NCI-H82 treated with DMSO at 0.1 percent for 48 hours (cell line): ENCODE results near the gene SPATA22.
"Not testable (repeated sequence)": the region's sequence is repeated elsewhere in the genome, so short reads cannot be mapped to it uniquely, and the experiment has no call there.

ENCODE experiments used
- DNase-seq: peaks from one replicate; lab custom pipeline; 2025; ENCODE audit not compliant: unreplicated experiment; lab: John Stamatoyannopoulos, UW

SPATA22 gene

DNA sequence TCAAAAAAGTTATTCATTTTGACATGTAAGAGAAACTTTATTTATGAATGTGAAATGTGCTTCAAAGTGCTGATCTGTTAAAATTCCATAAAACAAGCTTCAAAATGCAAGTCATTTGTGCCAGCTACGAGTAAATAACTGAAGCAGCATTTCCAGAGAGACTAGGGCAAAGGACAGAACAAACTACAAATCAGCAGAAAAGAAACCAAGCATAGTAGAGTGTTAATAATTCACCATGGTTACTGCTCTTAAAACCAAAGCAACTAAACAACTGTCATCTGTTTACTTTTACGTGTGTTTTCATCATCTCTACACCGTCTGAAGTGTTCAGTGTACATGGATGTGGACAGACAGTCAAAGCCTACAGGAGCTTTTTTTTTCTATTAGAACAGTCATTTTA lies 2.6 kb upstream of the SPATA22 start:
- DNase-seq, result no peak

DNA sequence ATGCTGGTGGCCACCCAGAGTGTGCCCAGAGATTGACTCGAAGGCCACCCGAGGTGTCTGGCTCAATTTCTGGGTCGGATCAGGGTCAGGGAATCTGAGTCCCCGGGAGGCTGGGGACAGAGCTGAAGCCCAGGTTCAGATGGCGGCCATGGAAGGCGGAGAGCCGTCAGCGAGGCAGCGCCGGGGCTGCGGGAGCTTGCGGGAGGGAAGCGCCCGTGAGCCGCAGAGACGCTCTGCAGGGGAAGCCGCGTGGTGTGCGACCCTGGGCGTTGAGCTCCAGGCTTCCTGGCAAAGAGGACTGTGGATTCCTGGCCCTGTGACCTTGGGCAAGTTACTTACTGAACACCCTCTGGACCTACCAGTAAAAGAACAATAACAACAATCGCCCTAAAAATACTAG lies 518 bp upstream of the SPATA22 start:
- DNase-seq, result no peak

DNA sequence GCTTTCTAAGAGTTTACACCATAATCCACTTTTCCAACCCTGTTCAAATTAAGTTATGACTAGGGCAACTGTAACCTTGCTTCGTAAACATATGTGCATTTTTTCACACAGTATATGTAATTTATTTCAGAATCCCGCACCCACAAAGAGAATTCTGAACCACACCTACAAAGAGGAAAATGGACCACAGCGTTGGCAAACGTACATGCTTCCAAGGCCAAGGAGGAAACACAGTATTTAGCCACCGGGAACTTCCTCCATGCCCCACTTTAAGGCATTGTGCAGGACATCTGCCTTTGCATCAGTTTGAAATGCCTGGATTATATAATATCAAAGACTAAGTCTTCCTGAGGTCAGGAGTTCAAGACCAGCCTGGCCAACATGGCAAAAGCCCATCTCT lies 2.1 kb downstream of the SPATA22 start:
- no peak for DNase-seq

DNA sequence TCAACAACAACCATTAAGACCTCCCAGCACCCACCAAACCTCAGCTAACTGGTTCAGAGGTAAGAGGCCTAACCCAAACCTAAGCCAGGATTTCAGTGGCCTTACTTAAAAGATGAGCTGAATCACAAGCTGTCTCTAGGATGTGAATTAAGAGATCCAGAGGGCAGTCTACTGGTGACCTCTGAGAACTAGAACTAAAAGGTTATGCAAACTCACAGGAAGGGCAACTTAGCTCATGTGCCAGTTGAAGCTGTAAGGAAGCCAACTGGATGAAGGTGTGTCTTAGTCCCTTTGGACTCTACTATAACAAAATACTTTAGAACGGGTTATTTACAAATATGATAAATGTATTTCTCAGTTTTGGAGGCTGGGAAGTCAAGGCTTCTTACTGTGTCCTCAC lies 5.3 kb downstream of the SPATA22 start:
- DNase-seq, result peak; percentile 89

DNA sequence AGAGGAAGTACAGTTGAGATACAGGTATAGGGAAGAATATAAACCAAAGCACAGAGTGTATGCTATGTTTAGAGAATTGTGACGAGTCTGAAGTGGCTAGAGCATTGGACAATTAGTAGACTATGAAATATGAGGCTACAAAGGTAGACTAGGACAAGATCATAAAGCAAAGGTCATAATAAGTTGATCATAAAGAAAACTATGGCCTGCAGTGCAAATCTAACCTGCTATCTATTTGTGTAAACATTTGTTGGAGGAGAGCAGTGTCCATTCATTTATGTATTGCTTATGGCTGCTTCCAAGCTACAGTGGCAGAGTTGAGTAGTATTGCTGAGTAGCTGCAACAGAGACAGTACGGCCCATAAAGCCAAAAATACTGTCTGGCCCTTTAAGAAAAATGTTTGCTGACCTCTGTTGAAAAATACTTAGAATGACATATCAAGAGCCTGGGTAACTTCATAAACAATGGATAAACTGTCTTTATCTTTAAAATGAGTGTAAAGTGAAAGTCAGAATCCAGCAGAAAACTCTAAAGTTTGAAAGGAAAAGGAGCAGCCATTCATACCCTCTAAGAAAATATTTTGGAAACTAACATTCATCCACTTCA lies 23.5 kb downstream of the SPATA22 start:
- DNase-seq, result no peak

DNA sequence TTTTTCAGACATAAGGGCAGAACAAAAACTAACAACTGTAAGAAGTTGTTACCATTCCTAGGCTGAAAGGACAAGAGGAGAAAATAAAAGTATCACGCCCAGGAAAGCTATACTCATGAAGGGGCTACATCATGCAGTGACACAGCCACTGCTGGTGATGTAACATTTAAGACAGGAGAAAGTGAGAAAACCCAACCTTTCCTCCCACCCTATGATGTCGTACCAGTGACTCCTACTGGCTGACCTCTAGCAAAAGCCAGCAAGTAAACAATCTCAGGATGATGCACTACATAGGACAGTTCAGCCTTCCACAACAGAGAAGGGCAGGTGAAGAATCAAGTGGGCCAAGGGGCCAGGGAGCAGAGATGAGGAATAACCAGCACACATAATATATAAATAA lies 24.0 kb downstream of the SPATA22 start:
- DNase-seq, result no peak

DNA sequence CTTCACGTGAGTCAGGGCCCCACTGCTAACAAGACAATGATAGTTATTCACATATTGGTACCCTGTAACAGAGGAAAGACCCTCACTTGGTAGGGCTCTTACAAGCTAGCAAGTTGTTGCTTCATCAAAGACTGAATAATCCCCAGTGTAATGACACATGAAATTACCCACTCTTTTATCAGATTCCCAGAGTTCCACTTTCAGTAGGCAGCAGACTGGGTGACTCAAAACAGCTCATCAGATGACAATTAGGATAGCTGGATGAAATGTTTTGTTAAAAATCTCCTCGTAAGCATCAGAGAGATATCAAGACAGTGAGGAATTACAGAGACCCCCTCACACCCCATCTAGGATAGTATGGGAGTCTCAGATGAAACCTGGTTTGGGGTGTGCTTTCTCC lies 31.2 kb downstream of the SPATA22 start:
- DNase-seq, result no peak

DNA sequence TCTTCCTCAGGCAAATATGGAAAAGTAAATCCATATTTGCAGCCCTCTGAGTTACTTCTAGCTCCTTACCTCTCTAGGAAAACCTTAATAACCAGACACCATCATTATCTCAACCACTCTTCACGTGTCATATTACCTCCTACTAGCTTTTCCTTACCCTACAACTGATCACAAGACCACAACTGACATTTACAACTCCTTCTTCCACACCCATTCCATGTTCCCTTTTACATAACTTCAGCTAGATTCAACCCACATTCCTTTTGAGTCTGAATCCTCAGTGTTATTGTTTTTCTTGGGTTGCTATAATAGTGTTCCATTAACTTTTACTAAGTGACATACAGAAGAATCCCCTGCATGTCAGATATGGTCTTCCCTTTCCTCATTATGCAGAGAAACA lies 33.3 kb downstream of the SPATA22 start:
- DNase-seq, result no peak

DNA sequence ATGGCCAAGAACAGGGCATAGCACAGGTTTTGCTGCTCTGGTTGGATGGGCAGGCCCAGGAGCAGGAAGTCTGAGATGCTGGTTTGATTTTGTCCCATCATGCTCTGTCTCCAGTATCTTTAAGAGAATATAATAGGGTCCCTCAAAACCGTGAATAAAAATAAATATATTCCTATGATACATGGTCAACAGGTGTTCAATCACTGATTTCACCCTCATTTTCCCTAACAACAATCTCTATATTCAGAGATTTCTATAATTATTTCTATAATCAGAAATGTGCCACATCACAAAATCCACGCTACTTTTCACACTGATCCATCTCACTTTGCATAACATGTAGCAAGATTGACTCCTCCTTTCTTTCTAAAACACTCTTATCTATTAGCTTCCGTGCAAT lies 37.9 kb downstream of the SPATA22 start, which contains the start of gene OR1E2:
OR1E2 (minus strand) TSS at position 101 of the 400 bp plus-strand sequence; CDS start at position 101, 0 bp downstream.
- no peak for DNase-seq

DNA sequence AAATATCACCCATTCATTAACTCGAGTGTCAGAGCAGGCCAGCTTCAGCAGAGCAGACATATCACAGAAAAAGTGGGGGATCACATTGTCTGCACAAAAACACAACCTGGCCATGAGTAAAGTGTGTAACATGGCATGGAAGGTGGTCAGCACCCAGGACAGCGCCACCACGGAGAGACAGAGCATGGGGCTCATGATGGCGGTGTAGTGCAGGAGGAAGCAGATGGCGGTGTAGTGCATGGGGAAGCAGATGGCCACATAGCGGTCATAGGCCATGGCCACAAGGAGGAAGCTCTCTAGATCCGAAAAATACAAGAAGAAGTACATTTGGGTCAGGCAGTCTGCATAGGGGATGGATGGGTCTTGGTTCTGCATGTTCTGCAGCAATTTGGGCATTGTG lies 38.4 kb downstream of the SPATA22 start:
- DNase-seq, result not testable (repeated sequence)

DNA sequence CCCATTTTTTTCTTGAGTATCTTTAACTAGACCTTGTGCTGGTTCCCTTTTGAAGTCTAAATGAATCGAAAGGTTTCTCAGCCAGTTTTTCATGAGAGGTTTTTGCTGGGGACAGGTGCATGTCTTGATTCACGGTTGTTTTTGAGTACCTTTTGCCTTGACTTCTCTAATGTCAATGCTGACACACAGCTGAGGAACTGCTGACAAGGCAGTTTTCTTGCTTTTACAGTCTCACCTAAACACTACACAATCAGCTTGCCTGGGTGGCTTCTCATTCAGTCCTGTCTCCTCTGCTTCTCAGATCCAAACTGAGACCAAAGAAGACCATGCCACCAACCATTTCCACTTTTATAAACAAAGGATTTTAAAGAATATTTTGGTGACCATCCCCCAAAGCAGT lies 53.4 kb downstream of the SPATA22 start:
- no peak for DNase-seq

DNA sequence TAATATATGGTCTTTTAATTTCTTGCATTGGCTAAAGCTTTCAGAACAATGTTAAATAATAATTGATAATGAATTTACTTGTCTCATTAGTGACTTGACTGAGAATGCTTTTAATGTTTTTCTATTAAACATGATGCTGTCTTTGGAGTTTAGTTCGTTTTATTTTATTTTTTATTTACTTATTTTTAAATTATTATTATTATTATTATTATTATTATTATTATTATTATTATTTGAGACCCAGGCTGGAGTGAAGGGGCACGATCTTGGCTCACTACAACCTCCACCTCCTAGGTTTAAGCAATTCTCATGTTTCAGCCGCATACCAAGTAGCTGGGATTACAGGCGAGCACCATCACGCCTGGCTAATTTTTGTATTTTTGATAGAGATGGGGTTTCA lies 56.0 kb downstream of the SPATA22 start:
- no peak for DNase-seq

DNA sequence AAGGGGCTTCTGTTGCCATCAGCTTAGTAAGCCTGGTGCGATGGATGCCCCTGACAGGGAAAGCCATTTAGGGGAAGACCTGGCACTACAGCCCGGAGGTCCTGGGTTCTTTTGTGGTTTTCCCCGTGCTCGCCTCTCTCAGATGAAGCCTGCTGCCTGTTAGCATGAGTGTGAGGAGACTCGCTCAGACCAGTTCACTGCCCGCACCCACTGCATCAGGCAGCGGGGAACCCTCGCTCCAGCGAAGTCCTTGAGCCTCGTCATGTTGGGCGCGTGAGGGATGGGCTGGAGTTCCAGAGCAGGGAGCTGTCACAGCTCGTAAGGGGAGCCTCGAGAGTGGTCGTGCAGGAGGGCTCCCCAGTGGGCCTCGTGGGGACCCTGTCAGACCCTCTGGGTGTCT lies 59.4 kb downstream of the SPATA22 start:
- not testable (repeated sequence) for DNase-seq

DNA sequence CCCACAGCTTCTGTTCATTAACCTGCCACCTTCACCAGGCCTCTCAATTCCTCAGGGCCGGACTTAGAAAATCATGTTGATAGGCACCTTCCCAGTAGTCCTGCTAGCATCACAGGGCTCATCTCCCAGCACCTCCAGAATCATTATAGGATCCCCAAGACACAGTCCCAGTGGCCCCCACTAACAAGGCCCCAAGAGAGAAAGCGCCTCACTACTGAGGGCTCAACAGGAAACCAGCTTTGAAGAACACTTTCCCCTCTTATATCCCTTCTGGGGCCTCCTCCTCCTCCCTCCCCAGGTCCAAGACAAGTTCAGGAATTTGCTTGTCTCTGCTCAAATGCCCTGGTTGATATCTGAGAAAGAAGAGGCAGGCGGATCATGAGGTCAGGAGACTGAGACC lies 60.5 kb downstream of the SPATA22 start, which contains the start of gene OR3A3:
OR3A3 (plus strand) TSS at position 301 of the 400 bp plus-strand sequence.
- DNase-seq, result no peak

DNA sequence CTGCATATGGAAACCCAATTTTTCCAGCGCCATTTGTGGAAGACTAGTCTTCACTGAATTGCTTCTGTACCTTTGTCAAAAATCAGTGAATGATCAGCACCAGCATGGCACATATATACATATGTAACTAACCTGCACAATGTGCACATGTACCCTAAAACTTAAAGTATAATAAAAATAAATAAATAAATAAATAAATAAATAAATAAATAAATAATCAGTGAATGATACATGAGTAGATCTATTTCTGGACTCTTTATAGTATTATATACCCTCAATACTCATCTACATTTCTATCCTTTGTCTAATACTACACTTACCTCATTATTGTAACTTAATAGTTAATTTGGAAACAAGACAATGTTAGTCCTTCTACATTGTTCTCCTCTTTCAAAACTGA lies 67.8 kb downstream of the SPATA22 start:
- not testable (repeated sequence) for DNase-seq

DNA sequence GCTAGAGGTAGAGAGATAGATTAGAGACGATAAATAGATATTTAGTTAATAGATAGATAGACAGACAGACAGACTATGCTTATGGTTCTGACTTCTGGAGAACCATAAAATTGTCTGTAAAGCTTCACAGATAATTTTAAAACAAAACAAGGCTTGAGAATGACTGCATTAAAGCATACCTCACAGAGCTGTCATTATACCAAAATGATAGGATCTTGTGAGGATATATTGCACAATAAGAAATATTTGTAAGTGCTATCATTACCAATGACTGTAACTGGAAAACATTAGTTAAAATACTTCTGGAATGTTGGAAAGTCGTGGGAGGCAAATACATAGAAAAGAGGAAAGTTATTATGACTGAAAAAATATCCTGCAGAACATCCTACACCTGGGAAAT lies 69.8 kb downstream of the SPATA22 start:
- DNase-seq, result no peak

DNA sequence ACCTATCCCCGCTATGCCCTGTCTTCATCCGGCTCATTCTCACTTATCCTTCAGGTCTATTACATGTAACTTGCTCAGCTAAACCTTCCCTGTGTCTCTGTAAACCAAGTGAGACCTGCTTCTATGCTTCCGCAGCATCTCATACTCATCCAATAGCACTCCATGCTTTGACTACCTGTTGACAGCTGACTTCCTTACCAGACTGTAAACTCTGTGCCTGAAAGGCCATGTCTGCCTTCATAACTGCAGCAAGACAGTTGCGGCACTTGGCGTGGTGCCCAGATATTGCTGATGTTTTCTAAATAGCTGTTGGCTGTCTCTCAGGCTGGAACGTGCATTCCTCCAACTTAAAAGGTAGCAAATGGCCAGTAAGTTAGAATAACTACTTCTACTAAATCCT lies 71.6 kb downstream of the SPATA22 start:
- no peak for DNase-seq

DNA sequence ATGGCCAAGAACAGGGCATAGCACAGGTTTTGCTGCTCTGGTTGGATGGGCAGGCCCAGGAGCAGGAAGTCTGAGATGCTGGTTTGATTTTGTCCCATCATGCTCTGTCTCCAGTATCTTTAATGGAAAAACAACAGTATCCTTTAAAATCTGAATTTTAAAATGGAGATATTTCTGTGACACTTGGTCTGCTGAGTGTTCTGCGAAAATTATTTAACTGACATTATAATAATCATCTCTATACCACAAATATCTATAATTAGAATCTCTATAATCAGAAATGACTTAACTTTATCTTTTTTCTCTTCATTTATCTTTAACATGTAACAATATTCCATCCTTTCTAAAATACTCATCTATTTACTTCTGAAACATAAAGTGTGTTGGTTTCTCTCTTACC lies 73.3 kb downstream of the SPATA22 start, which contains the start of gene OR1E1:
OR1E1 (minus strand) TSS at position 101 of the 400 bp plus-strand sequence; CDS start at position 101, 0 bp downstream.
- DNase-seq, result no peak

DNA sequence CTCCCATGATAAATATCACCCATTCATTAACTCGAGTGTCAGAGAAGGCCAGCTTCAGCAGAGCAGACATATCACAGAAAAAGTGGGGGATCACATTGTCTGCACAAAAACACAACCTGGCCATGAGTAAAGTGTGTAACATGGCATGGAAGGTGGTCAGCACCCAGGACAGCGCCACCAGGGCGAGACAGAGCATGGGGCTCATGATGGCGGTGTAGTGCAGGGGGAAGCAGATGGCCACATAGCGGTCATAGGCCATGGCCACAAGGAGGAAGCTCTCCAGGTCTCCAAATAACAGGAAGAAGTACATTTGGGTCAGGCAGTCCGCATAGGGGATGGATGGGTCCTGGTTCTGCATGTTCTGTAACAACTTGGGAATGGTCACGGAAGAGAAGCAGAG lies 73.8 kb downstream of the SPATA22 start:
- not testable (repeated sequence) for DNase-seq
